ENCODE measurements around the gene LCP2.
A peak's percentile ranks its signal among the peaks of the same experiment; 100 is the strongest.

Gene LCP2

GRCh38 chr5:170336065-170336464 is 38.5 kb upstream of the LCP2 start:
- Histone ChIP-seq H3K27me3 (ENCODE audit: control insufficient read depth, insufficient read depth, low read length) (no peaks in the 10 kb centered on the region), H3K36me3 (ENCODE audit: control insufficient read depth, insufficient read depth, low read length) (no peaks in the 10 kb centered on the region), H3K4me1 (ENCODE audit: control insufficient read depth, insufficient read depth, low read length) (peaks cover 56% of the 10 kb centered on the region), H3K9me3 (ENCODE audit: control insufficient read depth, insufficient read depth, low read depth, low read length) (peaks cover 3% of the 10 kb centered on the region), H3K9ac (ENCODE audit: low read length) (no peak overlapping the region), H3K27ac (ENCODE audit: low read depth, low read length) (no peak overlapping the region), H3K4me3 (ENCODE audit: low read depth, low read length) (no peak overlapping the region)

- no peak overlapping the region for H3K9ac ChIP-seq (ENCODE audit: low read length)
- H3K4me1 ChIP-seq (ENCODE audit: control insufficient read depth, insufficient read depth, low read length) = peaks cover 63% of the 10 kb centered on the region
- no peaks in the 10 kb centered on the region for H3K36me3 ChIP-seq (ENCODE audit: control insufficient read depth, insufficient read depth, low read length)
- no peak overlapping the region for H3K27ac ChIP-seq (ENCODE audit: low read depth, low read length)
- no peaks in the 10 kb centered on the region for H3K27me3 ChIP-seq (ENCODE audit: control insufficient read depth, insufficient read depth, low read length)
- H3K9me3 ChIP-seq (ENCODE audit: control insufficient read depth, insufficient read depth, low read depth, low read length) = no peaks in the 10 kb centered on the region
- no peak overlapping the region for H3K4me3 ChIP-seq (ENCODE audit: low read depth, low read length)
Measured at GRCh38 chr5:170334626-170335025, 37.0 kb upstream of the LCP2 start.

- Histone ChIP-seq H3K9me3 (ENCODE audit: control insufficient read depth, insufficient read depth, low read depth, low read length) (no peaks in the 10 kb centered on the region), H3K4me1 (ENCODE audit: control insufficient read depth, insufficient read depth, low read length) (peaks cover 63% of the 10 kb centered on the region), H3K27me3 (ENCODE audit: control insufficient read depth, insufficient read depth, low read length) (no peaks in the 10 kb centered on the region), H3K27ac (ENCODE audit: low read depth, low read length) (peak overlapping the region; percentile 8), H3K4me3 (ENCODE audit: low read depth, low read length) (no peak overlapping the region; the same call in 1 of the 2 replicates), H3K36me3 (ENCODE audit: control insufficient read depth, insufficient read depth, low read length) (no peaks in the 10 kb centered on the region), H3K9ac (ENCODE audit: low read length) (peak overlapping the region; percentile 44)
Measured at GRCh38 chr5:170333161-170333910, 35.8 kb upstream of the LCP2 start.

- Histone ChIP-seq H3K27ac (ENCODE audit: low read depth, low read length) (peak overlapping the region; percentile 8; the same call in 1 of the 2 replicates), H3K4me3 (ENCODE audit: low read depth, low read length) (no peak overlapping the region), H3K27me3 (ENCODE audit: control insufficient read depth, insufficient read depth, low read length) (no peaks in the 10 kb centered on the region), H3K9ac (ENCODE audit: low read length) (no peak overlapping the region), H3K9me3 (ENCODE audit: control insufficient read depth, insufficient read depth, low read depth, low read length) (no peaks in the 10 kb centered on the region), H3K36me3 (ENCODE audit: control insufficient read depth, insufficient read depth, low read length) (no peaks in the 10 kb centered on the region), H3K4me1 (ENCODE audit: control insufficient read depth, insufficient read depth, low read length) (peaks cover 59% of the 10 kb centered on the region)
Measured at GRCh38 chr5:170332058-170332457, 34.5 kb upstream of the LCP2 start.

- Histone ChIP-seq H3K36me3 (ENCODE audit: control insufficient read depth, insufficient read depth, low read length) (no peaks in the 10 kb centered on the region), H3K4me1 (ENCODE audit: control insufficient read depth, insufficient read depth, low read length) (peaks cover 56% of the 10 kb centered on the region), H3K4me3 (ENCODE audit: low read depth, low read length) (no peak overlapping the region), H3K27me3 (ENCODE audit: control insufficient read depth, insufficient read depth, low read length) (no peaks in the 10 kb centered on the region), H3K9ac (ENCODE audit: low read length) (no peak overlapping the region), H3K27ac (ENCODE audit: low read depth, low read length) (no peak overlapping the region), H3K9me3 (ENCODE audit: control insufficient read depth, insufficient read depth, low read depth, low read length) (no peaks in the 10 kb centered on the region)
Measured at GRCh38 chr5:170330568-170331054, 33.0 kb upstream of the LCP2 start.

- H3K9me3 ChIP-seq (ENCODE audit: control insufficient read depth, insufficient read depth, low read depth, low read length) = no peaks in the 10 kb centered on the region
- H3K36me3 ChIP-seq (ENCODE audit: control insufficient read depth, insufficient read depth, low read length) = no peaks in the 10 kb centered on the region
- no peak overlapping the region for H3K9ac ChIP-seq (ENCODE audit: low read length)
- H3K27me3 ChIP-seq (ENCODE audit: control insufficient read depth, insufficient read depth, low read length) = no peaks in the 10 kb centered on the region
- H3K27ac ChIP-seq (ENCODE audit: low read depth, low read length) = no peak overlapping the region
- no peak overlapping the region for H3K4me3 ChIP-seq (ENCODE audit: low read depth, low read length)
- H3K4me1 ChIP-seq (ENCODE audit: control insufficient read depth, insufficient read depth, low read length) = peaks cover 54% of the 10 kb centered on the region
Measured at GRCh38 chr5:170329524-170329923, 31.9 kb upstream of the LCP2 start.

GRCh38 chr5:170327829-170328228 is 30.3 kb upstream of the LCP2 start:
- Histone ChIP-seq H3K9ac (ENCODE audit: low read length) (no peak overlapping the region), H3K4me1 (ENCODE audit: control insufficient read depth, insufficient read depth, low read length) (peaks cover 37% of the 10 kb centered on the region), H3K4me3 (ENCODE audit: low read depth, low read length) (no peak overlapping the region), H3K36me3 (ENCODE audit: control insufficient read depth, insufficient read depth, low read length) (no peaks in the 10 kb centered on the region), H3K27ac (ENCODE audit: low read depth, low read length) (no peak overlapping the region), H3K27me3 (ENCODE audit: control insufficient read depth, insufficient read depth, low read length) (no peaks in the 10 kb centered on the region), H3K9me3 (ENCODE audit: control insufficient read depth, insufficient read depth, low read depth, low read length) (no peaks in the 10 kb centered on the region)

GRCh38 chr5:170327168-170327567 is 29.6 kb upstream of the LCP2 start:
- Histone ChIP-seq H3K27ac (ENCODE audit: low read depth, low read length) (no peak overlapping the region), H3K4me3 (ENCODE audit: low read depth, low read length) (no peak overlapping the region), H3K4me1 (ENCODE audit: control insufficient read depth, insufficient read depth, low read length) (peaks cover 30% of the 10 kb centered on the region), H3K36me3 (ENCODE audit: control insufficient read depth, insufficient read depth, low read length) (no peaks in the 10 kb centered on the region), H3K9me3 (ENCODE audit: control insufficient read depth, insufficient read depth, low read depth, low read length) (no peaks in the 10 kb centered on the region), H3K27me3 (ENCODE audit: control insufficient read depth, insufficient read depth, low read length) (no peaks in the 10 kb centered on the region), H3K9ac (ENCODE audit: low read length) (no peak overlapping the region)

GRCh38 chr5:170319301-170319700 is 21.7 kb upstream of the LCP2 start:
- Histone ChIP-seq H3K9me3 (ENCODE audit: control insufficient read depth, insufficient read depth, low read depth, low read length) (no peaks in the 10 kb centered on the region), H3K4me1 (ENCODE audit: control insufficient read depth, insufficient read depth, low read length) (peaks cover 6% of the 10 kb centered on the region; the same call in 1 of the 2 replicates), H3K9ac (ENCODE audit: low read length) (no peak overlapping the region), H3K4me3 (ENCODE audit: low read depth, low read length) (no peak overlapping the region), H3K27ac (ENCODE audit: low read depth, low read length) (no peak overlapping the region), H3K36me3 (ENCODE audit: control insufficient read depth, insufficient read depth, low read length) (no peaks in the 10 kb centered on the region), H3K27me3 (ENCODE audit: control insufficient read depth, insufficient read depth, low read length) (no peaks in the 10 kb centered on the region)

GRCh38 chr5:170317499-170317898 is 19.9 kb upstream of the LCP2 start:
- H3K27me3 ChIP-seq (ENCODE audit: control insufficient read depth, insufficient read depth, low read length) = no peaks in the 10 kb centered on the region
- peaks cover 10% of the 10 kb centered on the region; the same call in 1 of the 2 replicates for H3K4me1 ChIP-seq (ENCODE audit: control insufficient read depth, insufficient read depth, low read length)

GRCh38 chr5:170316937-170317336 is 19.4 kb upstream of the LCP2 start:
- H3K4me3 ChIP-seq (ENCODE audit: low read depth, low read length) = no peak overlapping the region
- H3K9ac ChIP-seq (ENCODE audit: low read length) = no peak overlapping the region
- no peaks in the 10 kb centered on the region for H3K36me3 ChIP-seq (ENCODE audit: control insufficient read depth, insufficient read depth, low read length)
- no peak overlapping the region for H3K27ac ChIP-seq (ENCODE audit: low read depth, low read length)
- peaks cover 14% of the 10 kb centered on the region; the same call in 1 of the 2 replicates for H3K4me1 ChIP-seq (ENCODE audit: control insufficient read depth, insufficient read depth, low read length)
- H3K27me3 ChIP-seq (ENCODE audit: control insufficient read depth, insufficient read depth, low read length) = no peaks in the 10 kb centered on the region
- H3K9me3 ChIP-seq (ENCODE audit: control insufficient read depth, insufficient read depth, low read depth, low read length) = no peaks in the 10 kb centered on the region

More at GRCh38 chr5:170317499-170317898, 19.9 kb upstream of the LCP2 start:
- no peaks in the 10 kb centered on the region for H3K9me3 ChIP-seq (ENCODE audit: control insufficient read depth, insufficient read depth, low read depth, low read length)
- H3K36me3 ChIP-seq (ENCODE audit: control insufficient read depth, insufficient read depth, low read length) = no peaks in the 10 kb centered on the region
- no peak overlapping the region for H3K4me3 ChIP-seq (ENCODE audit: low read depth, low read length)
- no peak overlapping the region for H3K27ac ChIP-seq (ENCODE audit: low read depth, low read length)
- H3K9ac ChIP-seq (ENCODE audit: low read length) = no peak overlapping the region
